Fibroblast of lung (primary cell): Measurements from ENCODE around the gene PNMA1. TPM values are rescaled to one million over a fixed set of nuclear protein-coding genes. Genes with fewer than 3 reads are reported as not detected.
A peak's percentile ranks its signal among the peaks of the same experiment; 100 is the strongest.

Experiments used
- DNase-seq, 2 donors: peaks; one replicate each; pipeline versions ENCODE4 v3.0.0 to v3.0.0-alpha.2; 2010; ENCODE audit warnings: low read depth in 2 of 2
- H2AFZ ChIP-seq: 2 replicates; pipeline ENCODE4 v1.5.1; 2012; ENCODE audit warnings: low read length, control low read depth, inconsistent platforms
- H3K27ac ChIP-seq: 2 replicates; pipeline ENCODE4 v1.5.1; 2011; ENCODE audit warnings: low read length, control low read depth; ENCODE audit not compliant: insufficient read depth
- H3K27me3 ChIP-seq: 2 replicates; pipeline ENCODE4 v1.5.1; 2011; ENCODE audit warnings: mild to moderate bottlenecking, low read length; ENCODE audit not compliant: control insufficient read depth, insufficient read depth
- H3K36me3 ChIP-seq: 2 replicates; pipeline ENCODE4 v1.5.1; 2011; ENCODE audit warnings: low read length; ENCODE audit not compliant: control insufficient read depth, insufficient read depth
- H3K4me1 ChIP-seq: 2 replicates; pipeline ENCODE4 v1.5.1; 2011; ENCODE audit warnings: low read length; ENCODE audit not compliant: control insufficient read depth, insufficient read depth; ENCODE audit errors: extremely low read depth
- H3K4me2 ChIP-seq: 2 replicates; pipeline ENCODE4 v1.5.1; 2011; ENCODE audit warnings: low read length, control low read depth; ENCODE audit not compliant: insufficient read depth; ENCODE audit errors: extremely low read depth
- H3K4me3 ChIP-seq, 4 experiments: fragments of 200-600 bp in 1 of 4; sonication (generic) in 1 of 4; replicated peaks in 1 of 4; 2 replicates each; pipeline ENCODE4 v1.5.1; 2011 to 2016; ENCODE audit warnings: low read length in 4 of 4, low read depth in 3 of 4, mild to moderate bottlenecking in 3 of 4, control low read depth in 2 of 4, inconsistent platforms in 1 of 4, mixed read lengths in 1 of 4; ENCODE audit not compliant: insufficient read depth in 1 of 4; ENCODE audit errors: control extremely low read depth in 1 of 4
- H3K79me2 ChIP-seq: 2 replicates; pipeline ENCODE4 v1.5.1; 2012; ENCODE audit warnings: mild to moderate bottlenecking, low read length, inconsistent platforms; ENCODE audit not compliant: control insufficient read depth, insufficient read depth
- H3K9ac ChIP-seq: 2 replicates; pipeline ENCODE4 v1.5.1; 2011; ENCODE audit warnings: mild to moderate bottlenecking, low read length, control low read depth; ENCODE audit not compliant: insufficient read depth
- H3K9me3 ChIP-seq: 2 replicates; pipeline ENCODE4 v1.5.1; 2012; ENCODE audit warnings: low read depth, low read length; ENCODE audit not compliant: control insufficient read depth, insufficient read depth
- H4K20me1 ChIP-seq: 2 replicates; pipeline ENCODE4 v1.5.1; 2011; ENCODE audit warnings: low read length; ENCODE audit not compliant: control insufficient read depth, insufficient read depth; ENCODE audit errors: extremely low read depth
- EZH2 ChIP-seq: IDR thresholded peaks from 2 replicates; pipeline ENCODE4 v1.5.1; 2012; ENCODE audit warnings: low read length, control low read depth, mild to moderate bottlenecking; ENCODE audit errors: missing control alignments
- polyA plus RNA-seq, 2 donors: library from polyadenylated mRNA; depleted of rRNA in 1 of 2; stranded (reverse) in 1 of 2; unstranded in 1 of 2; fragments of >200 nt; gene quantifications; 2 replicates each; pipeline ENCODE4 v1.2.1, GENCODE V29; 2011 to 2012; ENCODE audit warnings: missing spikeins in 1 of 2
- total RNA-seq: library from RNA; depleted of rRNA; stranded (reverse); fragments of >200 nt; gene quantifications from 2 replicates; pipeline ENCODE4 v1.2.1, GENCODE V29; 2014
- TF ChIP-seq, protein P1 (sequence below), 2 donors: IDR thresholded peaks in 1 of 2; conservative IDR thresholded peaks in 1 of 2; 1 replicate in 1 of 2; 2 replicates in 1 of 2; pipeline ENCODE4 v1.5.1; 2011 to 2012; ENCODE audit warnings: low read length in 2 of 2, control low read depth in 1 of 2, inconsistent platforms in 1 of 2, low read depth in 1 of 2, mild to moderate bottlenecking in 1 of 2

PNMA1 gene
- total and polyA plus RNA-seq, 2 donors (not counting 1 experiment from before 2014, with no cell fraction given): 19.5 to 44.5 TPM

DNA sequence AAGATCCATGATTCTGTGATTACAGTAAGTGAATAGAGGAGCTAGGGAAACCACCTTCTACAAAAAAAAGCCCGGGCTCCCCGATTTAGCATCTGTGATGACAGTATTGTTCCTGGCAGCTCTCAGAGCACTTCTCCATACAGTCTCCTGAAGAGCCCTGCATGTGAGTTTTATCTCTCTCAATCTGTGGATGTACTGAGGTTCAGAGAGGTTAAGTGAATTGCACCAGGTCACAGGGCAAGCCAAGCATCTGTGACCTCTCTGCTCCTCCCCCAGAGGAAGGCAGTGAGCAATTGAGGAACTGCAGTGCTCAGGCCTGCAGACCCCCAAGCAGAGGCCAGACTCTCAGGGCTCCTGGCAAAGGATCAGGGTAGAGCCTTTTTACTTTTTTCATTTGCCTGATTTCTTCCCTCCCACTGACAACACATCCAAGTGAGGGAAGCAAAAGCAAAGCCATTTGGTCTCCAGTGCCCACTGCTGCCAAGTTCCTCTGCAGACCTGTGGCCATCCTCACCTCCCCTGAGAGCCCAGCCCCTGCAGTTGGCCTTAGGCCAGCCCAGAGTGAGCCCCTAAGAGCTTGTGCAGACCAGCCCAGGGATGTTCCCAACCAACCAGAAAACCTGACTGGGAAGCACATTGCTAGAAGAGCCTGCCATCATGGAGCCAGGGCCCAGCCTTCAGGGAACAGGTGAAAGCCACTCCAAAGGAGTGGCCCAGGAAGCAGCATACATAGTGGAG lies 47.6 kb upstream of the PNMA1 start:
- Histone ChIP-seq H3K27ac (no peak overlapping the region), H3K27me3 (no peaks in the 10 kb centered on the region), H3K36me3 (peaks cover 2% of the 10 kb centered on the region), H3K79me2 (peaks cover 50% of the 10 kb centered on the region), H4K20me1 (no peaks in the 10 kb centered on the region), H3K4me2 (no peak overlapping the region), H3K4me3 (no peak overlapping the region), H3K4me1 (peaks cover 33% of the 10 kb centered on the region), H2AFZ (no peak overlapping the region), H3K9ac (no peak overlapping the region), H3K9me3 (no peaks in the 10 kb centered on the region)
- TF ChIP-seq EZH2: no peak
- TF ChIP-seq, protein P1, sequence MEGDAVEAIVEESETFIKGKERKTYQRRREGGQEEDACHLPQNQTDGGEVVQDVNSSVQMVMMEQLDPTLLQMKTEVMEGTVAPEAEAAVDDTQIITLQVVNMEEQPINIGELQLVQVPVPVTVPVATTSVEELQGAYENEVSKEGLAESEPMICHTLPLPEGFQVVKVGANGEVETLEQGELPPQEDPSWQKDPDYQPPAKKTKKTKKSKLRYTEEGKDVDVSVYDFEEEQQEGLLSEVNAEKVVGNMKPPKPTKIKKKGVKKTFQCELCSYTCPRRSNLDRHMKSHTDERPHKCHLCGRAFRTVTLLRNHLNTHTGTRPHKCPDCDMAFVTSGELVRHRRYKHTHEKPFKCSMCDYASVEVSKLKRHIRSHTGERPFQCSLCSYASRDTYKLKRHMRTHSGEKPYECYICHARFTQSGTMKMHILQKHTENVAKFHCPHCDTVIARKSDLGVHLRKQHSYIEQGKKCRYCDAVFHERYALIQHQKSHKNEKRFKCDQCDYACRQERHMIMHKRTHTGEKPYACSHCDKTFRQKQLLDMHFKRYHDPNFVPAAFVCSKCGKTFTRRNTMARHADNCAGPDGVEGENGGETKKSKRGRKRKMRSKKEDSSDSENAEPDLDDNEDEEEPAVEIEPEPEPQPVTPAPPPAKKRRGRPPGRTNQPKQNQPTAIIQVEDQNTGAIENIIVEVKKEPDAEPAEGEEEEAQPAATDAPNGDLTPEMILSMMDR (conservative IDR thresholded peaks at IDR 0.05 in 1 of 2, IDR thresholded peaks at IDR 0.05 in 1 of 2; ENCODE audit: low read depth in 1 of 2, low read length in 2 of 2): no peak
- no peak for DNase-seq

DNA sequence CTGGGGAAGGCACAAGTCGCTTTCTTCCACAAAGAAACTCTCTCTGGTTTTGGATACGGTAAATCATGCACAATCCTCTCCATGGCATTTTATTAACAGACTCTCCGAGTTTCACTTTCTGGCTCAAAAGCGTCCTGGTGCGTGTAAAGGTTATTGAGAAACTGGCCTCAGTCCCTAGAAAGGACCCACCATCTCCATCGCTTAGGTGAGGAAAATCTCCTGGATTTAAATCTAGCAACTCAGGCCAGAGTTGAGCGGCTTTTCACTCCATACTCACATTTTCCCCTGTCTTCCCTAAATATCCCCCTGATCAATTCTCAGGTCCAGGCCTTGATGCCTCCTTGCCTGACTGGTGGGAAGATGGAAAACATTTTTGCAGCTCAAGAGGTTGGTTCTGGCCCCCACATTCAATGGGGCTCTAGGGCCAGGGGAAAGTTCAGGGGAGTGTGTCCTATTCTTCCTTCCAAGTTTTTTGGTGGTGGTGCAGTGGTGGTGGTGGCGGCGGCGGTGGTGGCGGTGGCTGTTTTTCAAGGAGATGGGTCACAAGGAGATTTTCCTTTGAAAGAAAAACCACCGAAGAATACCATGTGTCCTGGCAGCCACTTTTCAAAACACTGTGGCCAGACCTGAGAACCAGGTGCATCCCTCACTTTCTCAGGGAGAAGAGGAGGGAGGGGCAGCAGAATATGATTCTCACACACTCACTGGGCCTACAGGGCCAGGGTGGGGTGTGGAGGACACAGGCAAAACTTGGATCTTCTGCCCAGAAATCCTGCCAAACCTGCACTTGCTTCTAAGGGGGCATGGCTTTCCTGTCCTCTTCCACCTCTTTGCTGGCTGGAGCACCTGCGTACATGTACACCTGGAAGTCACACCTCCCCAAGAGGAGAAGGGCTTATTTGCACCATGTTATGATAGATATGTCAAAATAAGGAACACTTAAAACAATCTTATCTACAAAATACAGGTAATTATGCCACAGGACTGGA lies 46.7 kb upstream of the PNMA1 start:
- no peaks in the 10 kb centered on the region for H3K9me3 ChIP-seq
- H3K4me2 ChIP-seq: peak overlapping the region; percentile 92
- H3K36me3 ChIP-seq: peaks cover 2% of the 10 kb centered on the region
- TF ChIP-seq EZH2: no peak
- TF ChIP-seq, protein P1 (conservative IDR thresholded peaks at IDR 0.05 in 1 of 2, IDR thresholded peaks at IDR 0.05 in 1 of 2; ENCODE audit: low read depth in 1 of 2, low read length in 2 of 2): no peak
- H3K27me3 ChIP-seq: no peaks in the 10 kb centered on the region
- H3K4me1 ChIP-seq: peaks cover 42% of the 10 kb centered on the region
- H2AFZ ChIP-seq: peak overlapping the region; percentile 31
- H3K79me2 ChIP-seq: peaks cover 58% of the 10 kb centered on the region
- H3K27ac ChIP-seq: peak overlapping the region; percentile 98
- no peaks in the 10 kb centered on the region for H4K20me1 ChIP-seq
- no peak for DNase-seq
- peak overlapping the region; percentile 41 to 81 (median 56) for H3K4me3 ChIP-seq
- peak overlapping the region; percentile 95 for H3K9ac ChIP-seq
